K562 (cell line): ENCODE results near the gene ACTN1. TPM values are rescaled to one million over a fixed set of nuclear protein-coding genes. Genes with fewer than 3 reads are reported as not detected.

ENCODE experiments used
- E2F4 ChIP-seq: sonication (generic); formaldehyde crosslinking; IDR thresholded peaks from 2 replicates; pipeline ENCODE4 v1.8.0; 2022; ENCODE audit warnings: mild to moderate bottlenecking, low read depth, missing genetic modification reagents
- EWSR1 ChIP-seq: fragments of 450-650 bp; IDR thresholded peaks from 2 replicates; pipeline ENCODE4 v1.6.1; 2018; ENCODE audit warnings: borderline replicate concordance, mild to moderate bottlenecking, low read depth, moderate library complexity; ENCODE audit not compliant: partially characterized antibody
- GTF3C2 ChIP-seq: IDR thresholded peaks from 3 replicates; pipeline ENCODE4 v1.6.1; 2011; ENCODE audit warnings: borderline replicate concordance, mild to moderate bottlenecking, moderate library complexity; ENCODE audit not compliant: insufficient read length; ENCODE audit errors: extremely low read depth
- JUND ChIP-seq, 2 experiments: IDR thresholded peaks; 2 replicates in 1 of 2; 3 replicates in 1 of 2; pipeline ENCODE4 v1.6.1; 2011; ENCODE audit warnings: borderline replicate concordance in 2 of 2, low read depth in 2 of 2, low read length in 2 of 2, improper control_type of control experiment in 1 of 2, missing biosample characterization in 1 of 2, missing genetic modification characterization in 1 of 2, missing genetic modification reagents in 1 of 2
- KHSRP ChIP-seq: fragments of 450-650 bp; IDR thresholded peaks from 2 replicates; pipeline ENCODE4 v1.6.1; 2017
- KLF10 ChIP-seq: fragments of 250-450 bp; sonication (Bioruptor Pico); IDR thresholded peaks from 2 replicates; pipeline ENCODE4 v1.6.1; 2021; ENCODE audit warnings: matching md5 sums
- MAFG ChIP-seq: fragments of 450-650 bp; conservative IDR thresholded peaks from 2 replicates; pipeline ENCODE4 v1.6.1; 2016; ENCODE audit warnings: missing genetic modification characterization, missing compliant biosample characterization
- MAFK ChIP-seq: IDR thresholded peaks from 2 replicates; pipeline ENCODE4 v1.6.1; 2011; ENCODE audit warnings: low read length, improper control_type of control experiment
- MCM5 ChIP-seq: fragments of 450-650 bp; IDR thresholded peaks from 2 replicates; pipeline ENCODE4 v1.6.1; 2016; ENCODE audit warnings: low read depth
- MTA3 ChIP-seq: fragments of 450-650 bp; formaldehyde crosslinking; IDR thresholded peaks from 2 replicates; pipeline ENCODE4 v1.6.1; 2017; ENCODE audit warnings: mild to moderate bottlenecking, borderline replicate concordance
- NCOA2 ChIP-seq, 2 experiments: fragments of 450-650 bp; IDR thresholded peaks; 2 replicates each; pipeline ENCODE4 v1.6.1; 2018; ENCODE audit warnings: mild to moderate bottlenecking in 2 of 2, moderate library complexity in 1 of 2; ENCODE audit not compliant: partially characterized antibody in 2 of 2
- PTTG1 ChIP-seq: fragments of 450-650 bp; IDR thresholded peaks from 2 replicates; pipeline ENCODE4 v1.6.1; 2016; ENCODE audit warnings: low read depth, mild to moderate bottlenecking, missing genetic modification characterization, missing compliant biosample characterization
- RBM22 ChIP-seq: fragments of 200-400 bp; formaldehyde crosslinking; IDR thresholded peaks from 2 replicates; pipeline ENCODE4 v1.6.1; 2018; ENCODE audit warnings: low read length, low read depth; ENCODE audit not compliant: poor library complexity, severe bottlenecking
- SIN3B ChIP-seq: fragments of 450-650 bp; IDR thresholded peaks from 2 replicates; pipeline ENCODE4 v1.6.1; 2017; ENCODE audit warnings: low read depth, mild to moderate bottlenecking, moderate library complexity
- SNIP1 ChIP-seq: fragments of 450-650 bp; IDR thresholded peaks from 2 replicates; pipeline ENCODE4 v1.7.1; 2017; ENCODE audit warnings: low read depth, mild to moderate bottlenecking
- STAG1 ChIP-seq: sonication (generic); formaldehyde crosslinking; IDR thresholded peaks from 2 replicates; pipeline ENCODE4 v1.5.0; 2020; ENCODE audit warnings: missing genetic modification reagents, borderline replicate concordance
- TRIM28 ChIP-seq: fragments of 450-650 bp; IDR thresholded peaks from 2 replicates; pipeline ENCODE4 v1.6.1; 2017
- ZEB2 ChIP-seq: fragments of 450-650 bp; IDR thresholded peaks from 2 replicates; pipeline ENCODE4 v1.6.1; 2016
- ZNF174 ChIP-seq: fragments of 250-450 bp; sonication (Bioruptor Pico); IDR thresholded peaks from 2 replicates; pipeline ENCODE4 v1.4.0; 2020; ENCODE audit warnings: mild to moderate bottlenecking
- ZNF280B ChIP-seq: fragments of 250-450 bp; sonication (Bioruptor Pico); IDR thresholded peaks from 2 replicates; pipeline ENCODE4 v1.5.1; 2021; ENCODE audit warnings: mild to moderate bottlenecking
- ZNF655 ChIP-seq: fragments of 250-450 bp; sonication (Bioruptor Pico); IDR thresholded peaks from 2 replicates; pipeline ENCODE4 v1.5.0; 2021
- ZNF766 ChIP-seq: fragments of 200-800 bp; sonication (Bioruptor generic); conservative IDR thresholded peaks from 2 replicates; pipeline ENCODE4 v1.6.1; 2016; ENCODE audit warnings: missing genetic modification characterization, missing compliant biosample characterization
- polyA plus RNA-seq, 8 experiments: library from polyadenylated mRNA; depleted of rRNA in 4 of 8; stranded (reverse) in 5 of 8; unstranded in 3 of 8; fragments of >200 nt; fragmentation: Nextera tagmentation in 2 of 8; fragmentation: Illumina TruSeq in 1 of 8; extraction: Ambion mirVana in 2 of 8; extraction: Trizol in 1 of 8; gene quantifications; 2 replicates each; pipeline versions ENCODE4 v1.2.1 to v1.2.3, GENCODE V29; 2011 to 2014; ENCODE audit warnings: inconsistent platforms in 1 of 8, missing spikeins in 1 of 8
- total RNA-seq, 7 experiments: library from RNA; depleted of rRNA in 6 of 7; stranded (reverse); fragments of >200 nt in 6 of 7; fragmentation: Illumina TruSeq in 2 of 7; extraction: Trizol in 2 of 7; gene quantifications; 2 replicates each; pipeline versions ENCODE4 v1.2.1 to v1.2.3, GENCODE V29; 2011 to 2021; ENCODE audit warnings: low replicate concordance in 1 of 7

ACTN1 gene
- total and polyA plus RNA-seq, 9 of the 15 experiments (the other 6 are each of a cell fraction or from before 2014, with no cell fraction given), result 2.2 to 67.7 (median 34.5) TPM

- TF ChIP-seq NCOA2 (IDR thresholded peaks at IDR 0.05; ENCODE audit: partially characterized antibody in 2 of 2), result no peak
- no peak for TF ChIP-seq TRIM28
- TF ChIP-seq GTF3C2, result no peak
- TF ChIP-seq STAG1, result no peak
- no peak for TF ChIP-seq MTA3
- no peak for TF ChIP-seq KLF10 (CRISPR knock-in tag)
- no peak for TF ChIP-seq ZEB2
- TF ChIP-seq ZNF655 (CRISPR knock-in tag), result no peak
- TF ChIP-seq PTTG1 (tag), result no peak
- no peak for TF ChIP-seq SNIP1
- TF ChIP-seq RBM22, result no peak
- no peak for TF ChIP-seq MCM5
- no peak for TF ChIP-seq ZNF766 (CRISPR knock-in tag)
- no peak for TF ChIP-seq ZNF174 (CRISPR knock-in tag)
- TF ChIP-seq KHSRP, result no peak
- no peak for TF ChIP-seq ZNF280B (CRISPR knock-in tag)
- TF ChIP-seq MAFG, result no peak
- no peak for TF ChIP-seq MAFK
- no peak for TF ChIP-seq SIN3B
- TF ChIP-seq E2F4, result no peak
- TF ChIP-seq EWSR1, result no peak
- peak; percentile 30; the same call in 1 of the 2 replicates for TF ChIP-seq JUND (IDR thresholded peaks at IDR 0.05; ENCODE audit: borderline replicate concordance, low read depth, low read length)
- no peak for TF ChIP-seq JUND (tag; IDR thresholded peaks at IDR 0.05; ENCODE audit: borderline replicate concordance, low read depth, low read length)
Observed at GRCh38 chr14:68951035-68951797, 27.9 kb downstream of the ACTN1 start (continued).
